ENCODE data around the gene RNF207. TPM values are rescaled to one million over a fixed set of nuclear protein-coding genes. Genes with fewer than 3 reads are reported as not detected.

The RNF207 gene
- total and polyA plus RNA-seq, 2 of the 13 experiments (the other 11 are each of a cell fraction or from before 2014, with no cell fraction given) = 9.8 to 15.9 TPM

- Histone ChIP-seq H4K20me1 (ENCODE audit: insufficient read depth, low read length) (no peaks in the 10 kb centered on the region), H2AFZ (ENCODE audit: low read length) (no peak overlapping the region), H3K27ac (ENCODE audit: extremely low read length, insufficient read depth, low read length) (no peak overlapping the region), H3K79me2 (ENCODE audit: insufficient read depth, low read length) (no peaks in the 10 kb centered on the region), H3K9ac (ENCODE audit: insufficient read depth, low read depth, low read length) (no peak overlapping the region), H3K9me3 (ENCODE audit: low read length) (no peaks in the 10 kb centered on the region), H3K36me3 (replicated peaks in 1 of 2; ENCODE audit: control insufficient read depth in 1 of 2, insufficient read depth in 2 of 2, low read length in 2 of 2) (peaks cover 7 to 20% of the 10 kb centered on the region in 2 experiments; a peak in 4 of 5 replicates), H3K4me1 (ENCODE audit: insufficient read depth, low read length) (peaks cover 9% of the 10 kb centered on the region), H3K4me2 (ENCODE audit: low read depth, low read length) (no peak overlapping the region), H3K4me3 (replicated peaks in 1 of 3; ENCODE audit: insufficient read depth in 1 of 3, low read depth in 2 of 3, low read length in 3 of 3) (no peak overlapping the region), H3K27me3 (ENCODE audit: control insufficient read depth in 1 of 2, insufficient read depth in 2 of 2, low read length in 2 of 2) (no peaks in the 10 kb centered on the region)
- POLR2A ChIA-PET = no interaction called here
- intact Hi-C loops (cut with micrococcal nuclease; ENCODE audit: unreplicated experiment) (no loop called here), in situ Hi-C loops (cut with HindIII; ENCODE audit: extremely low pct_ligation_motif_present, low pct_unique_long_range_greater_than_20kb) (no loop called here)
- no peak for FAIRE-seq
- 96% methylated on average over 10 of the region's 29 CpGs for WGBS (ENCODE audit: low lambda C conversion rate)
- ATAC-seq = no peak
- CTCF ChIA-PET (ENCODE audit: low intra/inter-chr PET ratio, low total read pairs) = no interaction called here
- DNase-seq (ENCODE audit: low spot score) = no peak
- BruUV-seq (replicated peaks) = no TSS peak
- TF ChIP-seq NFYB (CRISPR knock-in tag; IDR thresholded peaks at IDR 0.05) (no peak), AHR (CRISPR knock-in tag; IDR thresholded peaks at IDR 0.05) (no peak), ZBTB42 (CRISPR knock-in tag; IDR thresholded peaks at IDR 0.05) (no peak), MEF2D (CRISPR knock-in tag; IDR thresholded peaks at IDR 0.05) (no peak), TFE3 (CRISPR knock-in tag; IDR thresholded peaks at IDR 0.05) (no peak), KLF16 (CRISPR knock-in tag; IDR thresholded peaks at IDR 0.05) (no peak), ELF1 (CRISPR knock-in tag; IDR thresholded peaks at IDR 0.05) (no peak), ZEB1 (IDR thresholded peaks at IDR 0.05; ENCODE audit: insufficient replicate concordance, low read depth) (no peak), HNF1A (IDR thresholded peaks at IDR 0.05; ENCODE audit: low read depth) (no peak), HNF1A (CRISPR knock-in tag; IDR thresholded peaks at IDR 0.05; ENCODE audit: borderline replicate concordance) (no peak), LRRFIP1 (CRISPR knock-in tag; conservative IDR thresholded peaks at IDR 0.05) (no peak), ZSCAN21 (CRISPR knock-in tag; IDR thresholded peaks at IDR 0.05; ENCODE audit: borderline replicate concordance) (no peak), THYN1 (CRISPR knock-in tag; IDR thresholded peaks at IDR 0.05; ENCODE audit: borderline replicate concordance, low read depth) (no peak), RXRA (CRISPR knock-in tag; IDR thresholded peaks at IDR 0.05) (no peak)
Observed at GRCh38 chr1:6210591-6211355, 4.9 kb downstream of the RNF207 start.
